Peyer's patch (tissue), 4 donors: ENCODE measurements around the gene GNAO1.

ENCODE experiments used
- CTCF ChIP-seq, 6 experiments: fragments of 450-650 bp in 4 of 6; fragments of 200-600 bp in 2 of 6; sonication (generic) in 1 of 6; IDR thresholded peaks; one replicate each; pipeline ENCODE4 v1.5.1; 2017 to 2019; ENCODE audit warnings: antibody characterized with exemption in 6 of 6, mild to moderate bottlenecking in 3 of 6, moderate library complexity in 1 of 6
- POLR2A ChIP-seq, 2 donors: fragments of 450-650 bp; IDR thresholded peaks; one replicate each; pipeline ENCODE4 v1.5.1; 2017; ENCODE audit warnings: antibody characterized with exemption in 2 of 2, mild to moderate bottlenecking in 2 of 2, moderate library complexity in 2 of 2

- no peak for TF ChIP-seq CTCF (IDR thresholded peaks at IDR 0.05)
- TF ChIP-seq POLR2A (IDR thresholded peaks at IDR 0.05), result no peak
Observed at GRCh38 chr16:56312556-56312955, 121.3 kb downstream of the GNAO1 start.
